Measurements from ENCODE around the gene ATP2C2.
A peak's percentile ranks its signal among the peaks of the same experiment; 100 is the strongest.

DNA sequence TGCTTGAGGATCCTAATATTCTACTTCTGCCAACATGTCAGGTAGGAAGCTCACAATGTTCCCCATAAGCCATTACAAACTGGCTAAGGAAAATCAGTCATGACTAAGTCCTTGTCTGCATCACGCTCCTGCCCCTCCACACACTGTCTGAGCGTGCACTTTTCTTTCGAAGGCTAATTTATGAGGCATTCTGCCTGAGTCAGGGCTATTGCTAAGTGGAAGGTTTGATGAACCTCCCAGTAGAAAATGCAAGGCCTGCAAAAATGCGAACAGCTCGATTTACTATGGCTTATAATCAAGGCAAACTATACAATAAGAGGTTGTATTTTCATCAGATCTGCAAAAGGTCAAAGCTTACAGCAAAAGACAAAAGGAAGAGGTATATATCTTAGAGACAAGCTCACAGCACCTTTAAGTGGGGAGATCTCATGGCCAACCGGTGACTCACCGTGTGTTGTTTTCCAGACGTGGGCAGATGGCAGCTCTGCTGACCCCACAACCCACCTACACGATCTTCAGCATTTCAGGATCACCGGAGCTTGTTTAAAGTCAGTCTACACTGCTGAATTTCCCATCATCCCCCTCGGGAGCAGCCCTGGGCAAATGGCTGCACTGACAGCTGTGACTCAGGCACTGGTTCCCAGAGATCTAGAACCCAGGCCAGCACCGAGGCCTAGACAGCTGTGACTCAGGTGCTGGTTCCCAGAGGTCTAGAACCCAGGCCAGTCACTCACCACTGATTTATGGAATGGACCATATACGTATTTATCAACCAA lies 110.0 kb downstream of the ATP2C2 start:
- TF ChIP-seq, protein P1, sequence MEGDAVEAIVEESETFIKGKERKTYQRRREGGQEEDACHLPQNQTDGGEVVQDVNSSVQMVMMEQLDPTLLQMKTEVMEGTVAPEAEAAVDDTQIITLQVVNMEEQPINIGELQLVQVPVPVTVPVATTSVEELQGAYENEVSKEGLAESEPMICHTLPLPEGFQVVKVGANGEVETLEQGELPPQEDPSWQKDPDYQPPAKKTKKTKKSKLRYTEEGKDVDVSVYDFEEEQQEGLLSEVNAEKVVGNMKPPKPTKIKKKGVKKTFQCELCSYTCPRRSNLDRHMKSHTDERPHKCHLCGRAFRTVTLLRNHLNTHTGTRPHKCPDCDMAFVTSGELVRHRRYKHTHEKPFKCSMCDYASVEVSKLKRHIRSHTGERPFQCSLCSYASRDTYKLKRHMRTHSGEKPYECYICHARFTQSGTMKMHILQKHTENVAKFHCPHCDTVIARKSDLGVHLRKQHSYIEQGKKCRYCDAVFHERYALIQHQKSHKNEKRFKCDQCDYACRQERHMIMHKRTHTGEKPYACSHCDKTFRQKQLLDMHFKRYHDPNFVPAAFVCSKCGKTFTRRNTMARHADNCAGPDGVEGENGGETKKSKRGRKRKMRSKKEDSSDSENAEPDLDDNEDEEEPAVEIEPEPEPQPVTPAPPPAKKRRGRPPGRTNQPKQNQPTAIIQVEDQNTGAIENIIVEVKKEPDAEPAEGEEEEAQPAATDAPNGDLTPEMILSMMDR (IDR thresholded peaks at IDR 0.05 in 2 of 3, conservative IDR thresholded peaks at IDR 0.05 in 1 of 3; ENCODE audit: borderline replicate concordance in 1 of 3, insufficient read depth in 1 of 3, low read depth in 2 of 3, low read length in 2 of 3) = no peak
- TF ChIP-seq EZH2phosphoT487 (IDR thresholded peaks at IDR 0.05; ENCODE audit: borderline replicate concordance) = no peak
- TF ChIP-seq POLR2AphosphoS5 (IDR thresholded peaks at IDR 0.05; ENCODE audit: low read depth, low read length) = 0 out of 2 replicates have a peak, but pooled peaks have one; percentile 21
- TF ChIP-seq TCF7L2 (IDR thresholded peaks at IDR 0.05; ENCODE audit: borderline replicate concordance, extremely low read depth, insufficient read depth, insufficient read length) = no peak
- TF ChIP-seq, protein P2, sequence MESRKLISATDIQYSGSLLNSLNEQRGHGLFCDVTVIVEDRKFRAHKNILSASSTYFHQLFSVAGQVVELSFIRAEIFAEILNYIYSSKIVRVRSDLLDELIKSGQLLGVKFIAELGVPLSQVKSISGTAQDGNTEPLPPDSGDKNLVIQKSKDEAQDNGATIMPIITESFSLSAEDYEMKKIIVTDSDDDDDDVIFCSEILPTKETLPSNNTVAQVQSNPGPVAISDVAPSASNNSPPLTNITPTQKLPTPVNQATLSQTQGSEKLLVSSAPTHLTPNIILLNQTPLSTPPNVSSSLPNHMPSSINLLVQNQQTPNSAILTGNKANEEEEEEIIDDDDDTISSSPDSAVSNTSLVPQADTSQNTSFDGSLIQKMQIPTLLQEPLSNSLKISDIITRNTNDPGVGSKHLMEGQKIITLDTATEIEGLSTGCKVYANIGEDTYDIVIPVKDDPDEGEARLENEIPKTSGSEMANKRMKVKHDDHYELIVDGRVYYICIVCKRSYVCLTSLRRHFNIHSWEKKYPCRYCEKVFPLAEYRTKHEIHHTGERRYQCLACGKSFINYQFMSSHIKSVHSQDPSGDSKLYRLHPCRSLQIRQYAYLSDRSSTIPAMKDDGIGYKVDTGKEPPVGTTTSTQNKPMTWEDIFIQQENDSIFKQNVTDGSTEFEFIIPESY (IDR thresholded peaks at IDR 0.05; ENCODE audit: extremely low read depth, insufficient replicate concordance, low read length) = no peak
- TF ChIP-seq ZNF274 (IDR thresholded peaks at IDR 0.05; ENCODE audit: low read depth, low read length) = no peak
- TF ChIP-seq YY1 (IDR thresholded peaks at IDR 0.05; ENCODE audit: extremely low read depth, insufficient replicate concordance, low read depth, low read length) = no peak
- TF ChIP-seq POLR2A (IDR thresholded peaks at IDR 0.05; ENCODE audit: borderline replicate concordance, extremely low read depth, insufficient read depth, insufficient read length) = no peak
- no peak for TF ChIP-seq ZFX (IDR thresholded peaks at IDR 0.05)
- TF ChIP-seq SIN3A (IDR thresholded peaks at IDR 0.05; ENCODE audit: low read depth) = no peak

Measured in HCT116 (cell line).